K562 (cell line): Measurements from ENCODE around the gene APCDD1. TPM values are rescaled to one million over a fixed set of nuclear protein-coding genes. Genes with fewer than 3 reads are reported as not detected.

Experiments used
- BCLAF1 ChIP-seq, 2 experiments: fragments of 450-650 bp in 1 of 2; IDR thresholded peaks; 2 replicates each; pipeline ENCODE4 v1.6.1; 2011 to 2017; ENCODE audit warnings: low read depth in 2 of 2, antibody characterized with exemption in 1 of 2, borderline replicate concordance in 1 of 2, low read length in 1 of 2, mild to moderate bottlenecking in 1 of 2, mixed read lengths in 1 of 2; ENCODE audit not compliant: control insufficient read depth in 1 of 2
- CREB5 ChIP-seq: fragments of 250-450 bp; sonication (Bioruptor Pico); IDR thresholded peaks from 2 replicates; pipeline ENCODE4 v1.5.0; 2020; ENCODE audit warnings: mild to moderate bottlenecking
- CREBBP ChIP-seq: IDR thresholded peaks from one replicate; pipeline ENCODE4 v1.6.1; 2012; ENCODE audit warnings: low read depth, mild to moderate bottlenecking, control low read depth, inconsistent platforms, low read length
- JUND ChIP-seq, 2 experiments: IDR thresholded peaks; 2 replicates in 1 of 2; 3 replicates in 1 of 2; pipeline ENCODE4 v1.6.1; 2011; ENCODE audit warnings: borderline replicate concordance in 2 of 2, low read depth in 2 of 2, low read length in 2 of 2, improper control_type of control experiment in 1 of 2, missing biosample characterization in 1 of 2, missing genetic modification characterization in 1 of 2, missing genetic modification reagents in 1 of 2
- KDM1A ChIP-seq, 2 experiments: fragments of 450-650 bp; IDR thresholded peaks; 2 replicates each; pipeline ENCODE4 v1.6.1; 2016; ENCODE audit warnings: mild to moderate bottlenecking in 2 of 2
- PHF8 ChIP-seq: fragments of 200-600 bp; sonication (generic); IDR thresholded peaks from 2 replicates; pipeline ENCODE4 v1.6.1; 2012; ENCODE audit warnings: mixed run types, mild to moderate bottlenecking, inconsistent platforms, low read length, moderate library complexity, borderline replicate concordance
- RNF2 ChIP-seq: sonication (generic); IDR thresholded peaks from 2 replicates; pipeline ENCODE4 v1.6.1; 2016
- THRB ChIP-seq: fragments of 450-650 bp; formaldehyde crosslinking; conservative IDR thresholded peaks from 2 replicates; pipeline ENCODE4 v1.4.0; 2022; ENCODE audit warnings: mild to moderate bottlenecking, missing genetic modification characterization
- XRCC5 ChIP-seq: fragments of 200-400 bp; formaldehyde crosslinking; IDR thresholded peaks from 2 replicates; pipeline ENCODE4 v1.6.1; 2017; ENCODE audit warnings: low read depth, mild to moderate bottlenecking, low read length
- YY1 ChIP-seq, 3 experiments: IDR thresholded peaks; 2 replicates each; pipeline ENCODE4 v1.6.1; 2011; ENCODE audit warnings: low read length in 2 of 3, mild to moderate bottlenecking in 2 of 3, moderate library complexity in 2 of 3, borderline replicate concordance in 1 of 3, control low read depth in 1 of 3, low read depth in 1 of 3; ENCODE audit not compliant: insufficient read depth in 3 of 3, insufficient replicate concordance in 2 of 3, control insufficient read depth in 1 of 3, insufficient read length in 1 of 3; ENCODE audit errors: extremely low read depth in 1 of 3
- ZC3H11A ChIP-seq: IDR thresholded peaks from 2 replicates; pipeline ENCODE4 v1.6.1; 2012; ENCODE audit warnings: low read depth, low read length, improper control_type of control experiment
- polyA plus RNA-seq, 8 experiments: library from polyadenylated mRNA; depleted of rRNA in 4 of 8; stranded (reverse) in 5 of 8; unstranded in 3 of 8; fragments of >200 nt; fragmentation: Nextera tagmentation in 2 of 8; fragmentation: Illumina TruSeq in 1 of 8; extraction: Ambion mirVana in 2 of 8; extraction: Trizol in 1 of 8; gene quantifications; 2 replicates each; pipeline versions ENCODE4 v1.2.1 to v1.2.3, GENCODE V29; 2011 to 2014; ENCODE audit warnings: inconsistent platforms in 1 of 8, missing spikeins in 1 of 8
- total RNA-seq, 7 experiments: library from RNA; depleted of rRNA in 6 of 7; stranded (reverse); fragments of >200 nt in 6 of 7; fragmentation: Illumina TruSeq in 2 of 7; extraction: Trizol in 2 of 7; gene quantifications; 2 replicates each; pipeline versions ENCODE4 v1.2.1 to v1.2.3, GENCODE V29; 2011 to 2021; ENCODE audit warnings: low replicate concordance in 1 of 7
- TF ChIP-seq, protein P1 (sequence below): fragments of 450-650 bp; formaldehyde crosslinking; IDR thresholded peaks from 2 replicates; pipeline ENCODE4 v1.4.0; 2020; ENCODE audit warnings: mild to moderate bottlenecking, mixed read lengths
- TF ChIP-seq, protein P2 (sequence below): fragments of 450-650 bp; conservative IDR thresholded peaks from 2 replicates; pipeline ENCODE4 v1.6.1; 2016; ENCODE audit warnings: missing genetic modification characterization, low read depth, mild to moderate bottlenecking, missing compliant biosample characterization, moderate library complexity
- TF ChIP-seq, protein P3 (sequence below): sonication (generic); formaldehyde crosslinking; IDR thresholded peaks from 2 replicates; pipeline ENCODE4 v1.8.1; 2023; ENCODE audit warnings: mild to moderate bottlenecking, missing genetic modification reagents

APCDD1 gene
- total and polyA plus RNA-seq, 9 of the 15 experiments (the other 6 are each of a cell fraction or from before 2014, with no cell fraction given): 0.07 TPM; not detected in 8

DNA sequence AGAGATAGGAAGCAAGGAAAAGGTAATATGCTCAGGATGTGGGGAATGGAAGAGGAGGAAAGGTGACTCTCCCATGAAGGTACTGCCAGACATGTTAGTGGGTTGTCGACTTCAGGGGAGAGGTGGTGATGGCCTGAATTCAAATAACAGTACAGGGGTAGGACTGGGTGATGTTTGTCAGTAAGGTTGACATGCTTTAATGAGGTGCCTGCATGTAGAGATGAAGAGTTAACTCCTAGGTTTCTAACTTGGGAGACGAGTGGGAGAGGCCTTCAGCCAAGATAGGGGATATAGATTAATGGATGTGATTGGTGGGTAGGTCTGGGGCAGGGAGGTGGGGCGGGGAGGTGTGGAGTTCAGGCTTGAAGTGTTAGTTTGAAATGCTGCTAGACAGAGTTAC is 74.0 kb downstream of the APCDD1 start (continued):
- TF ChIP-seq BCLAF1 (IDR thresholded peaks at IDR 0.05; ENCODE audit: borderline replicate concordance in 1 of 2, control insufficient read depth in 1 of 2, low read depth in 2 of 2, low read length in 1 of 2) (no peak), ZC3H11A (no peak), JUND (IDR thresholded peaks at IDR 0.05; ENCODE audit: borderline replicate concordance, low read depth, low read length) (0 out of 2 replicates have a peak, but pooled peaks have one; percentile 8), JUND (tag; IDR thresholded peaks at IDR 0.05; ENCODE audit: borderline replicate concordance, low read depth, low read length) (no peak), YY1 (IDR thresholded peaks at IDR 0.05; ENCODE audit: borderline replicate concordance in 1 of 3, control insufficient read depth in 1 of 3, extremely low read depth in 1 of 3, insufficient read depth in 3 of 3, insufficient read length in 1 of 3, insufficient replicate concordance in 2 of 3, low read depth in 1 of 3, low read length in 2 of 3) (no peak), CREBBP (no peak), THRB (CRISPR knock-in tag) (no peak), PHF8 (no peak), XRCC5 (no peak), KDM1A (IDR thresholded peaks at IDR 0.05) (0 out of 4 replicates have a peak, but pooled peaks of 1 of the 2 experiments have one; percentile 14), CREB5 (CRISPR knock-in tag) (no peak), RNF2 (no peak)
- TF ChIP-seq, protein P1, sequence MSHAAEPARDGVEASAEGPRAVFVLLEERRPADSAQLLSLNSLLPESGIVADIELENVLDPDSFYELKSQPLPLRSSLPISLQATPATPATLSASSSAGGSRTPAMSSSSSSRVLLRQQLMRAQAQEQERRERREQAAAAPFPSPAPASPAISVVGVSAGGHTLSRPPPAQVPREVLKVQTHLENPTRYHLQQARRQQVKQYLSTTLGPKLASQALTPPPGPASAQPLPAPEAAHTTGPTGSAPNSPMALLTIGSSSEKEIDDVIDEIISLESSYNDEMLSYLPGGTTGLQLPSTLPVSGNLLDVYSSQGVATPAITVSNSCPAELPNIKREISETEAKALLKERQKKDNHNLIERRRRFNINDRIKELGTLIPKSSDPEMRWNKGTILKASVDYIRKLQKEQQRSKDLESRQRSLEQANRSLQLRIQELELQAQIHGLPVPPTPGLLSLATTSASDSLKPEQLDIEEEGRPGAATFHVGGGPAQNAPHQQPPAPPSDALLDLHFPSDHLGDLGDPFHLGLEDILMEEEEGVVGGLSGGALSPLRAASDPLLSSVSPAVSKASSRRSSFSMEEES (CRISPR knock-in tag): no peak
- TF ChIP-seq, protein P2, sequence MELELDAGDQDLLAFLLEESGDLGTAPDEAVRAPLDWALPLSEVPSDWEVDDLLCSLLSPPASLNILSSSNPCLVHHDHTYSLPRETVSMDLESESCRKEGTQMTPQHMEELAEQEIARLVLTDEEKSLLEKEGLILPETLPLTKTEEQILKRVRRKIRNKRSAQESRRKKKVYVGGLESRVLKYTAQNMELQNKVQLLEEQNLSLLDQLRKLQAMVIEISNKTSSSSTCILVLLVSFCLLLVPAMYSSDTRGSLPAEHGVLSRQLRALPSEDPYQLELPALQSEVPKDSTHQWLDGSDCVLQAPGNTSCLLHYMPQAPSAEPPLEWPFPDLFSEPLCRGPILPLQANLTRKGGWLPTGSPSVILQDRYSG (tag): no peak
- TF ChIP-seq, protein P3, sequence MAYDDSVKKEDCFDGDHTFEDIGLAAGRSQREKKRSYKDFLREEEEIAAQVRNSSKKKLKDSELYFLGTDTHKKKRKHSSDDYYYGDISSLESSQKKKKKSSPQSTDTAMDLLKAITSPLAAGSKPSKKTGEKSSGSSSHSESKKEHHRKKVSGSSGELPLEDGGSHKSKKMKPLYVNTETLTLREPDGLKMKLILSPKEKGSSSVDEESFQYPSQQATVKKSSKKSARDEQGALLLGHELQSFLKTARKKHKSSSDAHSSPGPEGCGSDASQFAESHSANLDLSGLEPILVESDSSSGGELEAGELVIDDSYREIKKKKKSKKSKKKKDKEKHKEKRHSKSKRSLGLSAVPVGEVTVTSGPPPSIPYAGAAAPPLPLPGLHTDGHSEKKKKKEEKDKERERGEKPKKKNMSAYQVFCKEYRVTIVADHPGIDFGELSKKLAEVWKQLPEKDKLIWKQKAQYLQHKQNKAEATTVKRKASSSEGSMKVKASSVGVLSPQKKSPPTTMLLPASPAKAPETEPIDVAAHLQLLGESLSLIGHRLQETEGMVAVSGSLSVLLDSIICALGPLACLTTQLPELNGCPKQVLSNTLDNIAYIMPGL: no peak
